Hepatocyte (in vitro differentiated cells): ENCODE results near the gene RNF148. TPM values are rescaled to one million over a fixed set of nuclear protein-coding genes. Genes with fewer than 3 reads are reported as not detected.

Experiments used
- DNase-seq: peaks from one replicate; pipeline ENCODE4 v3.0.0-alpha.2; 2016; ENCODE audit warnings: low spot score
- H2AFZ ChIP-seq: fragments of 200-600 bp; sonication (generic); 2 replicates; pipeline ENCODE4 v1.6.0; 2016; ENCODE audit warnings: antibody characterized with exemption, mild to moderate bottlenecking
- H3K27ac ChIP-seq: fragments of 200-600 bp; sonication (generic); 2 replicates; pipeline ENCODE4 v1.5.1; 2016; ENCODE audit warnings: mild to moderate bottlenecking
- H3K27me3 ChIP-seq: fragments of 200-600 bp; sonication (generic); 2 replicates; pipeline ENCODE4 v1.6.1; 2016
- H3K36me3 ChIP-seq: fragments of 200-600 bp; sonication (generic); replicated peaks from 2 replicates; pipeline ENCODE4 v1.5.1; 2016; ENCODE audit warnings: low read depth; ENCODE audit not compliant: insufficient read depth
- H3K4me1 ChIP-seq: fragments of 200-600 bp; sonication (generic); 2 replicates; pipeline ENCODE4 v1.5.1; 2016; ENCODE audit warnings: mild to moderate bottlenecking, moderate library complexity; ENCODE audit not compliant: insufficient read depth
- H3K4me2 ChIP-seq: fragments of 200-600 bp; sonication (generic); 2 replicates; pipeline ENCODE4 v1.6.0; 2016
- H3K4me3 ChIP-seq: fragments of 200-600 bp; sonication (generic); 2 replicates; pipeline ENCODE4 v1.5.1; 2016; ENCODE audit warnings: mild to moderate bottlenecking
- H3K79me2 ChIP-seq: fragments of 200-600 bp; sonication (generic); 2 replicates; pipeline ENCODE4 v1.6.0; 2017; ENCODE audit warnings: mild to moderate bottlenecking
- H3K9me2 ChIP-seq: fragments of 200-600 bp; sonication (generic); replicated peaks from 2 replicates; pipeline ENCODE4 v1.6.0; 2017; ENCODE audit warnings: mild to moderate bottlenecking; ENCODE audit not compliant: insufficient read depth
- H3K9me3 ChIP-seq: fragments of 200-600 bp; sonication (generic); 2 replicates; pipeline ENCODE4 v1.5.1; 2016; ENCODE audit warnings: low read depth, mild to moderate bottlenecking
- H4K20me1 ChIP-seq: fragments of 200-600 bp; sonication (generic); 2 replicates; pipeline ENCODE4 v1.6.0; 2016; ENCODE audit warnings: mild to moderate bottlenecking; ENCODE audit not compliant: insufficient read depth, poor library complexity, severe bottlenecking
- CTCF ChIP-seq: fragments of 200-600 bp; sonication (generic); IDR thresholded peaks from 2 replicates; pipeline ENCODE4 v1.5.1; 2016; ENCODE audit warnings: antibody characterized with exemption, mild to moderate bottlenecking; ENCODE audit not compliant: poor library complexity
- EZH2 ChIP-seq: fragments of 200-600 bp; sonication (generic); IDR thresholded peaks from 2 replicates; pipeline ENCODE4 v1.6.1; 2016; ENCODE audit warnings: antibody characterized with exemption, mild to moderate bottlenecking, borderline replicate concordance
- EZH2phosphoT487 ChIP-seq: fragments of 200-600 bp; sonication (generic); IDR thresholded peaks from one replicate; pipeline ENCODE4 v1.6.1; 2018; ENCODE audit warnings: antibody characterized with exemption, mild to moderate bottlenecking, low read depth, moderate library complexity; ENCODE audit not compliant: unreplicated experiment, severe bottlenecking
- WGBS: methylation state at CpG from one replicate; pipeline ENCODE4 v1.1.6; 2016; ENCODE audit warnings: low lambda C conversion rate; ENCODE audit errors: missing lambda C conversion rate; 5-methylcytosine and 5-hydroxymethylcytosine counted together
- polyA plus RNA-seq: library from polyadenylated mRNA; unstranded; fragments of >200 nt; fragmentation: Nextera tagmentation; extraction: Ambion mirVana; gene quantifications from 2 replicates; pipeline ENCODE4 v1.2.1, GENCODE V29; 2016
- total RNA-seq: library from RNA; depleted of rRNA; stranded (reverse); fragments of >200 nt; gene quantifications from 2 replicates; pipeline ENCODE4 v1.2.3, GENCODE V29; 2014

RNF148 gene
- 2.2 and 3.8 TPM in 2 replicates for total RNA-seq
- polyA plus RNA-seq, result 0.48 TPM in 1 of 2 replicates, not detected in the other

GRCh38 chr7:122702872-122703510, at the start of gene RNF148:
RNF148 (minus strand) TSS chr7:122702922; CDS start chr7:122702750, 172 bp downstream.
- Histone ChIP-seq H3K79me2 (peaks cover 4% of the 10 kb centered on the region), H2AFZ (no peak within 1 kb of the TSS), H3K27me3 (no peaks in the 10 kb centered on the region), H3K9me3 (no peaks in the 10 kb centered on the region), H3K4me2 (no peak within 1 kb of the TSS), H3K27ac (no peak within 1 kb of the TSS), H3K36me3 (no peaks in the 10 kb centered on the region), H3K9me2 (no peaks in the 10 kb centered on the region), H4K20me1 (no peaks in the 10 kb centered on the region), H3K4me3 (no peak within 1 kb of the TSS), H3K4me1 (no peaks in the 10 kb centered on the region)
- 100% methylated on average over 1 of the region's 1 CpG for WGBS
- DNase-seq, result no peak
- no peak for TF ChIP-seq EZH2
- no peak for TF ChIP-seq EZH2phosphoT487

GRCh38 chr7:122750389-122750788, 47.7 kb upstream of the RNF148 start:
- WGBS, result 91% methylated on average over 2 of the region's 2 CpGs
- no peaks in the 10 kb centered on the region for H3K36me3 ChIP-seq
- no peaks in the 10 kb centered on the region for H3K9me3 ChIP-seq
- H4K20me1 ChIP-seq, result no peaks in the 10 kb centered on the region
- DNase-seq, result no peak
- peaks cover 5% of the 10 kb centered on the region for H3K4me1 ChIP-seq
- no peak overlapping the region for H2AFZ ChIP-seq
- no peak overlapping the region for H3K27ac ChIP-seq
- no peak overlapping the region for H3K4me2 ChIP-seq
- TF ChIP-seq EZH2, result no peak
- no peak for TF ChIP-seq EZH2phosphoT487
- no peak for TF ChIP-seq CTCF
- H3K9me2 ChIP-seq, result no peaks in the 10 kb centered on the region
- no peak overlapping the region for H3K4me3 ChIP-seq
- no peaks in the 10 kb centered on the region for H3K27me3 ChIP-seq
- H3K79me2 ChIP-seq, result no peaks in the 10 kb centered on the region

- no peak overlapping the region for H2AFZ ChIP-seq
- H3K36me3 ChIP-seq, result no peaks in the 10 kb centered on the region
- H3K27me3 ChIP-seq, result no peaks in the 10 kb centered on the region
- no peaks in the 10 kb centered on the region for H3K79me2 ChIP-seq
- peaks cover 5% of the 10 kb centered on the region for H3K4me1 ChIP-seq
- TF ChIP-seq EZH2phosphoT487, result no peak
- no peak for TF ChIP-seq EZH2
- no peak for TF ChIP-seq CTCF
- no peaks in the 10 kb centered on the region for H3K9me2 ChIP-seq
- no peak for DNase-seq
- WGBS, result 85% methylated on average over 2 of the region's 2 CpGs
- no peaks in the 10 kb centered on the region for H4K20me1 ChIP-seq
- H3K4me2 ChIP-seq, result no peak overlapping the region
- H3K27ac ChIP-seq, result no peak overlapping the region
- no peaks in the 10 kb centered on the region for H3K9me3 ChIP-seq
- no peak overlapping the region for H3K4me3 ChIP-seq
Measured at GRCh38 chr7:122748195-122748594, 45.5 kb upstream of the RNF148 start.

- Histone ChIP-seq H2AFZ (no peak overlapping the region), H3K4me2 (no peak overlapping the region), H4K20me1 (no peaks in the 10 kb centered on the region), H3K9me3 (no peaks in the 10 kb centered on the region), H3K9me2 (no peaks in the 10 kb centered on the region), H3K36me3 (no peaks in the 10 kb centered on the region), H3K4me3 (no peak overlapping the region), H3K4me1 (no peaks in the 10 kb centered on the region), H3K27ac (no peak overlapping the region), H3K27me3 (no peaks in the 10 kb centered on the region), H3K79me2 (no peaks in the 10 kb centered on the region)
- TF ChIP-seq CTCF (no peak), EZH2 (no peak), EZH2phosphoT487 (no peak)
- DNase-seq, result no peak
- 78% methylated on average over 2 of the region's 2 CpGs for WGBS
Measured at GRCh38 chr7:122746948-122747347, 44.2 kb upstream of the RNF148 start.
